IMR-90 (cell line): ENCODE results near the gene RBKS. TPM values are rescaled to one million over a fixed set of nuclear protein-coding genes. Genes with fewer than 3 reads are reported as not detected.

Experiments
- ATAC-seq: fragments of 200-7000 bp; cut with Tn5 transposase; 2 replicates; pipeline ENCODE4 v1.9.1; 2020; ENCODE audit warnings: low read depth, mild to moderate bottlenecking, moderate library complexity
- BruUV-seq: library from RNA; stranded (reverse); fragments of 400-500 nt; replicated peaks from 2 replicates; lab custom pipeline; 2021; lab: Mats Ljungman, UMichigan
- CTCF ChIA-PET: fragments of 300-600 bp; formaldehyde crosslinking; extraction: SDS; loops from one replicate; lab custom pipeline; 2021; ENCODE audit warnings: antibody characterized with exemption; lab: Yijun Ruan, JAX
- POLR2A ChIA-PET: fragments of 300-600 bp; sonication (Branson Sonifier 250); formaldehyde crosslinking; loops from one replicate; lab custom pipeline; 2022; ENCODE audit warnings: antibody characterized with exemption; ENCODE audit not compliant: unreplicated experiment; lab: Charles Lee
- DNase-seq: peaks from one replicate; pipeline ENCODE4 v3.0.0; 2013
- H2AFZ ChIP-seq: replicated peaks from 2 replicates; pipeline ENCODE3; 2013; ENCODE audit warnings: low read length, mild to moderate bottlenecking; ENCODE audit not compliant: poor library complexity
- H2AK5ac ChIP-seq: 2 replicates; pipeline ENCODE4 v1.6.1; 2013; ENCODE audit warnings: low read depth, low read length, inconsistent platforms
- H2AK9ac ChIP-seq: replicated peaks from 2 replicates; pipeline ENCODE3; 2013; ENCODE audit warnings: mild to moderate bottlenecking, low read depth, low read length, moderate library complexity; ENCODE audit not compliant: poor library complexity
- H2BK120ac ChIP-seq: 2 replicates; pipeline ENCODE4 v1.6.1; 2013; ENCODE audit warnings: low read depth, low read length, inconsistent platforms
- H2BK15ac ChIP-seq: 3 replicates; pipeline ENCODE4 v1.6.1; 2013; ENCODE audit warnings: low read depth, low read length, inconsistent platforms
- H2BK20ac ChIP-seq: 2 replicates; pipeline ENCODE4 v1.6.1; 2013; ENCODE audit warnings: low read depth, mild to moderate bottlenecking, inconsistent platforms, low read length, moderate library complexity
- H2BK5ac ChIP-seq: 2 replicates; pipeline ENCODE4 v1.6.1; 2013; ENCODE audit warnings: mild to moderate bottlenecking, low read depth, low read length, inconsistent platforms; ENCODE audit not compliant: poor library complexity, severe bottlenecking
- H3K14ac ChIP-seq: replicated peaks from 2 replicates; pipeline ENCODE4 v1.6.1; 2013; ENCODE audit warnings: low read depth, low read length, inconsistent platforms
- H3K18ac ChIP-seq: 2 replicates; pipeline ENCODE4 v1.6.1; 2013; ENCODE audit warnings: low read depth, low read length, control low read depth
- H3K23ac ChIP-seq: 2 replicates; pipeline ENCODE4 v1.6.1; 2013; ENCODE audit warnings: low read depth, low read length, inconsistent platforms
- H3K27ac ChIP-seq: 2 replicates; pipeline ENCODE4 v1.5.1; 2013; ENCODE audit warnings: mild to moderate bottlenecking, control low read depth, low read length; ENCODE audit not compliant: insufficient read depth
- H3K27me3 ChIP-seq: 2 replicates; pipeline ENCODE4 v1.6.1; 2013; ENCODE audit warnings: low read length; ENCODE audit not compliant: control insufficient read depth, insufficient read depth
- H3K36me3 ChIP-seq: 2 replicates; pipeline ENCODE4 v1.6.1; 2013; ENCODE audit warnings: low read length, mixed read lengths; ENCODE audit not compliant: control insufficient read depth, insufficient read depth
- H3K4ac ChIP-seq: 2 replicates; pipeline ENCODE4 v1.6.1; 2013; ENCODE audit warnings: low read depth, low read length, inconsistent platforms
- H3K4me1 ChIP-seq: 2 replicates; pipeline ENCODE4 v1.6.1; 2013; ENCODE audit warnings: low read length, mixed read lengths; ENCODE audit not compliant: control insufficient read depth, insufficient read depth
- H3K4me2 ChIP-seq: 2 replicates; pipeline ENCODE4 v1.6.1; 2013; ENCODE audit warnings: low read depth, mild to moderate bottlenecking, control low read depth, low read length, moderate library complexity
- H3K4me3 ChIP-seq: 2 replicates; pipeline ENCODE4 v1.5.1; 2013; ENCODE audit warnings: low read depth, mild to moderate bottlenecking, control low read depth, low read length, moderate library complexity; ENCODE audit not compliant: insufficient read depth
- H3K56ac ChIP-seq: 2 replicates; pipeline ENCODE4 v1.6.1; 2013; ENCODE audit warnings: low read length, inconsistent platforms; ENCODE audit not compliant: insufficient read depth; ENCODE audit errors: extremely low read depth
- H3K79me1 ChIP-seq, 2 experiments: 2 replicates each; pipeline ENCODE4 v1.6.1; 2013; ENCODE audit warnings: low read length in 2 of 2, inconsistent platforms in 1 of 2, low read depth in 1 of 2
- H3K9ac ChIP-seq: 2 replicates; pipeline ENCODE4 v1.6.1; 2013; ENCODE audit warnings: low read depth, low read length, control low read depth
- H3K9me1 ChIP-seq: 2 replicates; pipeline ENCODE4 v1.6.1; 2013; ENCODE audit warnings: low read length, inconsistent platforms; ENCODE audit not compliant: insufficient read depth
- H3K9me3 ChIP-seq: 2 replicates; pipeline ENCODE4 v1.6.1; 2013; ENCODE audit warnings: low read length; ENCODE audit not compliant: control insufficient read depth, insufficient read depth
- H4K20me1 ChIP-seq: 2 replicates; pipeline ENCODE4 v1.6.1; 2013; ENCODE audit warnings: low read length, inconsistent platforms; ENCODE audit not compliant: insufficient read depth
- H4K5ac ChIP-seq: 2 replicates; pipeline ENCODE4 v1.6.1; 2013; ENCODE audit warnings: mild to moderate bottlenecking, low read depth, low read length, control low read depth
- H4K8ac ChIP-seq, 2 experiments: 2 replicates each; pipeline ENCODE4 v1.6.1; 2013; ENCODE audit warnings: low read depth in 2 of 2, low read length in 2 of 2, control low read depth in 1 of 2, inconsistent platforms in 1 of 2
- H4K91ac ChIP-seq: 2 replicates; pipeline ENCODE4 v1.6.1; 2013; ENCODE audit warnings: low read depth, low read length, inconsistent platforms; ENCODE audit not compliant: insufficient read depth
- BHLHE40 ChIP-seq: fragments of 150-350 bp; IDR thresholded peaks from 2 replicates; pipeline ENCODE4 v1.6.1; 2016; ENCODE audit warnings: mild to moderate bottlenecking, low read depth, low read length
- CEBPB ChIP-seq: IDR thresholded peaks from 2 replicates; pipeline ENCODE4 v1.6.1; 2012; ENCODE audit warnings: low read depth, low read length, improper control_type of control experiment
- CHD1 ChIP-seq: IDR thresholded peaks from 2 replicates; pipeline ENCODE4 v1.6.1; 2012; ENCODE audit warnings: low read depth, low read length, improper control_type of control experiment
- FOS ChIP-seq: fragments of 150-350 bp; IDR thresholded peaks from 2 replicates; pipeline ENCODE4 v1.6.1; 2016; ENCODE audit warnings: low read depth, low read length
- MAFK ChIP-seq: IDR thresholded peaks from 2 replicates; pipeline ENCODE4 v1.6.1; 2012; ENCODE audit warnings: low read depth, low read length, improper control_type of control experiment
- MAZ ChIP-seq: IDR thresholded peaks from 2 replicates; pipeline ENCODE4 v1.6.1; 2012; ENCODE audit warnings: low read depth, mild to moderate bottlenecking, low read length, improper control_type of control experiment, moderate library complexity, borderline replicate concordance
- MXI1 ChIP-seq: IDR thresholded peaks from 2 replicates; pipeline ENCODE4 v1.6.1; 2012; ENCODE audit warnings: low read depth, mild to moderate bottlenecking, low read length, moderate library complexity, borderline replicate concordance
- NFE2L2 ChIP-seq: fragments of 150-350 bp; IDR thresholded peaks from 2 replicates; pipeline ENCODE4 v1.6.1; 2016; ENCODE audit warnings: low read depth, mild to moderate bottlenecking, low read length
- POLR2A ChIP-seq: IDR thresholded peaks from 2 replicates; pipeline ENCODE4 v1.6.1; 2012; ENCODE audit warnings: mild to moderate bottlenecking, low read depth, low read length
- RAD21 ChIP-seq: IDR thresholded peaks from 2 replicates; pipeline ENCODE4 v1.6.1; 2012; ENCODE audit warnings: low read length, improper control_type of control experiment
- RCOR1 ChIP-seq: IDR thresholded peaks from 2 replicates; pipeline ENCODE4 v1.6.1; 2012; ENCODE audit warnings: mild to moderate bottlenecking, low read length, improper control_type of control experiment; ENCODE audit not compliant: insufficient replicate concordance
- RFX5 ChIP-seq: IDR thresholded peaks from 2 replicates; pipeline ENCODE4 v1.8.0; 2012; ENCODE audit warnings: low read depth, mild to moderate bottlenecking, low read length, moderate library complexity
- SMC3 ChIP-seq: fragments of 150-350 bp; IDR thresholded peaks from 2 replicates; pipeline ENCODE4 v1.6.1; 2016; ENCODE audit warnings: low read depth, mild to moderate bottlenecking, antibody characterized with exemption, low read length, moderate library complexity
- WGBS, 2 experiments: methylation state at CpG; one replicate each; pipeline versions ENCODE4 v1.1.5 to v1.1.7; 2013; ENCODE audit warnings: missing lambda C conversion rate in 2 of 2; ENCODE audit not compliant: insufficient read length in 1 of 2; ENCODE audit errors: extremely low coverage in 2 of 2; 5-methylcytosine and 5-hydroxymethylcytosine counted together
- dilution Hi-C: fragments of 300-500 bp; cut with HindIII; formaldehyde crosslinking; loops from one replicate; pipeline ENCODE4 v1.14.3; 2018; ENCODE audit warnings: low sequenced_read_pairs; ENCODE audit not compliant: unreplicated experiment
- in situ Hi-C: fragments of 300-500 bp; cut with MboI; formaldehyde crosslinking; loops from 3 replicates; pipeline ENCODE4 v1.14.3; 2019; ENCODE audit warnings: low sequenced_read_pairs, inconsistent platforms, mixed read lengths
- intact Hi-C: fragments of 100-400 bp; cut with micrococcal nuclease; formaldehyde crosslinking; loops from 2 replicates; pipeline ENCODE4 v1.10.0; 2022
- polyA plus RNA-seq, 3 experiments: library from polyadenylated mRNA; depleted of rRNA; stranded (reverse); fragments of >200 nt; gene quantifications; 2 replicates each; pipeline ENCODE4 v1.2.3, GENCODE V29; 2012; ENCODE audit warnings: low replicate concordance in 1 of 3
- total RNA-seq: library from RNA; depleted of rRNA; stranded (reverse); fragments of >200 nt; gene quantifications from 2 replicates; pipeline ENCODE4 v1.2.3, GENCODE V29; 2012
- TF ChIP-seq, protein P1 (sequence below): fragments of 150-350 bp; IDR thresholded peaks from 2 replicates; pipeline ENCODE4 v1.6.1; 2016; ENCODE audit warnings: low read depth, mild to moderate bottlenecking, low read length, moderate library complexity, borderline replicate concordance
- TF ChIP-seq, protein P2 (sequence below): conservative IDR thresholded peaks from 2 replicates; pipeline ENCODE4 v1.5.1; 2012; ENCODE audit warnings: mild to moderate bottlenecking, low read depth, low read length, improper control_type of control experiment
- TF ChIP-seq, protein P3 (sequence below): fragments of 150-350 bp; IDR thresholded peaks from 2 replicates; pipeline ENCODE4 v1.6.1; 2017; ENCODE audit warnings: mild to moderate bottlenecking, antibody characterized with exemption, low read length, low read depth

RBKS gene
- total and polyA plus RNA-seq, 2 of the 4 experiments (the other 2 are of a cell fraction) = 1.1 to 1.4 TPM

DNA sequence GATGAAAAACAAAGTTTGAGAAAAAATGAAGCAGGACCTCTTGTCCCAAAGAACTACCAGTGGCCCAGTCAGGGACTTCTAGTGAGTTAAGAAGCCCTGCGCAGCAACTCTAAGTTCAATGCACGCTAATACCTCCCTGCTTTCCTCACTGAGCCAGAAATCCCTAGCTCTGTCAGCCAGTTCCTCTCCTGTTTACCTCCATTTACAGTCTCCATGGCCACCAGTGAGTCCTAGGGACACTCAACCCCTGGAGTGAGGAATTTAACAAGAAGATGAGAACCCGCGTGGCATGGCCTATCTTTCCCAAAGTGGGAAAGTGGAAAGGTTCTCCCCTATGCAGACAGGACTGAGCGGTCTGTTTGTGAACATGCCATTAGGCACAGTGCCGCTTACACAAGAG, 87.6 kb downstream of the RBKS start:
- H3K79me1 ChIP-seq = peaks cover 15 to 49% of the 10 kb centered on the region in 2 experiments; a peak in 3 of 4 replicates
- H4K91ac ChIP-seq = peak overlapping the region; percentile 91
- in situ Hi-C loops (no loop called here), intact Hi-C loops (no loop called here), dilution Hi-C loops (no loop called here)
- no peak overlapping the region for H3K4me3 ChIP-seq
- no peak overlapping the region for H3K56ac ChIP-seq
- no CpG with 5 or more reads among the region's 6 CpGs for WGBS, 2 experiments
- peak overlapping the region; percentile 40 to 41; a peak in 3 of 4 replicates for H4K8ac ChIP-seq
- H3K14ac ChIP-seq = peak overlapping the region; percentile 77
- ATAC-seq = no peak
- H3K9me1 ChIP-seq = peaks cover 28% of the 10 kb centered on the region
- H3K23ac ChIP-seq = peak overlapping the region; percentile 55; the same call in 1 of the 2 replicates
- H2BK120ac ChIP-seq = peak overlapping the region; percentile 92
- H3K4me2 ChIP-seq = no peak overlapping the region
- no peak for DNase-seq
- H3K27ac ChIP-seq = no peak overlapping the region
- H2BK20ac ChIP-seq = peak overlapping the region; percentile 80
- peak overlapping the region; percentile 95 for H2AK5ac ChIP-seq
- peak overlapping the region; percentile 60 for H2AFZ ChIP-seq
- H3K27me3 ChIP-seq = no peaks in the 10 kb centered on the region
- H2AK9ac ChIP-seq = peak overlapping the region; percentile 79
- peak overlapping the region; percentile 75 for H3K4ac ChIP-seq
- ChIA-PET CTCF (no interaction called here), POLR2A (no interaction called here)
- H2BK5ac ChIP-seq = peak overlapping the region; percentile 65
- no peak for TF ChIP-seq MXI1
- TF ChIP-seq MAFK = no peak
- TF ChIP-seq RFX5 = no peak
- no peak for TF ChIP-seq FOS
- no peak for TF ChIP-seq NFE2L2
- TF ChIP-seq MAZ = no peak
- TF ChIP-seq, protein P1, sequence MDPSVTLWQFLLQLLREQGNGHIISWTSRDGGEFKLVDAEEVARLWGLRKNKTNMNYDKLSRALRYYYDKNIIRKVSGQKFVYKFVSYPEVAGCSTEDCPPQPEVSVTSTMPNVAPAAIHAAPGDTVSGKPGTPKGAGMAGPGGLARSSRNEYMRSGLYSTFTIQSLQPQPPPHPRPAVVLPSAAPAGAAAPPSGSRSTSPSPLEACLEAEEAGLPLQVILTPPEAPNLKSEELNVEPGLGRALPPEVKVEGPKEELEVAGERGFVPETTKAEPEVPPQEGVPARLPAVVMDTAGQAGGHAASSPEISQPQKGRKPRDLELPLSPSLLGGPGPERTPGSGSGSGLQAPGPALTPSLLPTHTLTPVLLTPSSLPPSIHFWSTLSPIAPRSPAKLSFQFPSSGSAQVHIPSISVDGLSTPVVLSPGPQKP = no peak
- TF ChIP-seq CEBPB = no peak
- no peak for TF ChIP-seq RAD21
- TF ChIP-seq BHLHE40 = no peak
- TF ChIP-seq CHD1 = no peak
- TF ChIP-seq RCOR1 = no peak
- TF ChIP-seq POLR2A = no peak
- TF ChIP-seq, protein P2, sequence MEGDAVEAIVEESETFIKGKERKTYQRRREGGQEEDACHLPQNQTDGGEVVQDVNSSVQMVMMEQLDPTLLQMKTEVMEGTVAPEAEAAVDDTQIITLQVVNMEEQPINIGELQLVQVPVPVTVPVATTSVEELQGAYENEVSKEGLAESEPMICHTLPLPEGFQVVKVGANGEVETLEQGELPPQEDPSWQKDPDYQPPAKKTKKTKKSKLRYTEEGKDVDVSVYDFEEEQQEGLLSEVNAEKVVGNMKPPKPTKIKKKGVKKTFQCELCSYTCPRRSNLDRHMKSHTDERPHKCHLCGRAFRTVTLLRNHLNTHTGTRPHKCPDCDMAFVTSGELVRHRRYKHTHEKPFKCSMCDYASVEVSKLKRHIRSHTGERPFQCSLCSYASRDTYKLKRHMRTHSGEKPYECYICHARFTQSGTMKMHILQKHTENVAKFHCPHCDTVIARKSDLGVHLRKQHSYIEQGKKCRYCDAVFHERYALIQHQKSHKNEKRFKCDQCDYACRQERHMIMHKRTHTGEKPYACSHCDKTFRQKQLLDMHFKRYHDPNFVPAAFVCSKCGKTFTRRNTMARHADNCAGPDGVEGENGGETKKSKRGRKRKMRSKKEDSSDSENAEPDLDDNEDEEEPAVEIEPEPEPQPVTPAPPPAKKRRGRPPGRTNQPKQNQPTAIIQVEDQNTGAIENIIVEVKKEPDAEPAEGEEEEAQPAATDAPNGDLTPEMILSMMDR = no peak
- TF ChIP-seq, protein P3, sequence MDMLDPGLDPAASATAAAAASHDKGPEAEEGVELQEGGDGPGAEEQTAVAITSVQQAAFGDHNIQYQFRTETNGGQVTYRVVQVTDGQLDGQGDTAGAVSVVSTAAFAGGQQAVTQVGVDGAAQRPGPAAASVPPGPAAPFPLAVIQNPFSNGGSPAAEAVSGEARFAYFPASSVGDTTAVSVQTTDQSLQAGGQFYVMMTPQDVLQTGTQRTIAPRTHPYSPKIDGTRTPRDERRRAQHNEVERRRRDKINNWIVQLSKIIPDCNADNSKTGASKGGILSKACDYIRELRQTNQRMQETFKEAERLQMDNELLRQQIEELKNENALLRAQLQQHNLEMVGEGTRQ = no peak
- TF ChIP-seq SMC3 = no peak
- H3K9ac ChIP-seq = no peak overlapping the region
- peak overlapping the region; percentile 71; the same call in 1 of the 2 replicates for H3K18ac ChIP-seq
- peaks cover 32% of the 10 kb centered on the region for H3K4me1 ChIP-seq
- H3K9me3 ChIP-seq = no peaks in the 10 kb centered on the region
- no TSS peak for BruUV-seq
- peak overlapping the region; percentile 95 for H2BK15ac ChIP-seq
- H3K36me3 ChIP-seq = no peaks in the 10 kb centered on the region
- H4K5ac ChIP-seq = peak overlapping the region; percentile 50; the same call in 1 of the 2 replicates
- H4K20me1 ChIP-seq = no peaks in the 10 kb centered on the region
